ENCODE measurements around the gene FCHSD2.
A peak's percentile ranks its signal among the peaks of the same experiment; 100 is the strongest.

The FCHSD2 gene

GRCh38 chr11:72841397-72841796, 300.7 kb downstream of the FCHSD2 start:
- DNase-seq (ENCODE audit: low read depth): no peak
- TF ChIP-seq, protein P1, sequence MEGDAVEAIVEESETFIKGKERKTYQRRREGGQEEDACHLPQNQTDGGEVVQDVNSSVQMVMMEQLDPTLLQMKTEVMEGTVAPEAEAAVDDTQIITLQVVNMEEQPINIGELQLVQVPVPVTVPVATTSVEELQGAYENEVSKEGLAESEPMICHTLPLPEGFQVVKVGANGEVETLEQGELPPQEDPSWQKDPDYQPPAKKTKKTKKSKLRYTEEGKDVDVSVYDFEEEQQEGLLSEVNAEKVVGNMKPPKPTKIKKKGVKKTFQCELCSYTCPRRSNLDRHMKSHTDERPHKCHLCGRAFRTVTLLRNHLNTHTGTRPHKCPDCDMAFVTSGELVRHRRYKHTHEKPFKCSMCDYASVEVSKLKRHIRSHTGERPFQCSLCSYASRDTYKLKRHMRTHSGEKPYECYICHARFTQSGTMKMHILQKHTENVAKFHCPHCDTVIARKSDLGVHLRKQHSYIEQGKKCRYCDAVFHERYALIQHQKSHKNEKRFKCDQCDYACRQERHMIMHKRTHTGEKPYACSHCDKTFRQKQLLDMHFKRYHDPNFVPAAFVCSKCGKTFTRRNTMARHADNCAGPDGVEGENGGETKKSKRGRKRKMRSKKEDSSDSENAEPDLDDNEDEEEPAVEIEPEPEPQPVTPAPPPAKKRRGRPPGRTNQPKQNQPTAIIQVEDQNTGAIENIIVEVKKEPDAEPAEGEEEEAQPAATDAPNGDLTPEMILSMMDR (IDR thresholded peaks at IDR 0.05; ENCODE audit: low read depth, low read length, missing control alignments): no peak
- in situ Hi-C loops (cut with HindIII; ENCODE audit: low sequenced_read_pairs): no loop called here
- H3K4me3 ChIP-seq (ENCODE audit: low read depth, low read length): no peak overlapping the region

- no peak overlapping the region for H3K4me3 ChIP-seq (ENCODE audit: low read depth, low read length)
- DNase-seq (ENCODE audit: low read depth): peak; percentile 39
- TF ChIP-seq, protein P1 (IDR thresholded peaks at IDR 0.05; ENCODE audit: low read depth, low read length, missing control alignments): no peak
- in situ Hi-C loops (cut with HindIII; ENCODE audit: low sequenced_read_pairs): no loop called here
Measured at GRCh38 chr11:72840780-72841179, 301.3 kb downstream of the FCHSD2 start.

- DNase-seq (ENCODE audit: low read depth): no peak
- in situ Hi-C loops (cut with HindIII; ENCODE audit: low sequenced_read_pairs): no loop called here
Measured at GRCh38 chr11:72838691-72839305, 303.3 kb downstream of the FCHSD2 start.

GRCh38 chr11:72836111-72836510, 306.0 kb downstream of the FCHSD2 start:
- TF ChIP-seq, protein P1 (IDR thresholded peaks at IDR 0.05; ENCODE audit: low read depth, low read length, missing control alignments): no peak
- no peak for DNase-seq (ENCODE audit: low read depth)
- no peak overlapping the region for H3K4me3 ChIP-seq (ENCODE audit: low read depth, low read length)
- in situ Hi-C loops (cut with HindIII; ENCODE audit: low sequenced_read_pairs): no loop called here

More at GRCh38 chr11:72838691-72839305, 303.3 kb downstream of the FCHSD2 start:
- TF ChIP-seq, protein P1 (IDR thresholded peaks at IDR 0.05; ENCODE audit: low read depth, low read length, missing control alignments): no peak
- no peak overlapping the region for H3K4me3 ChIP-seq (ENCODE audit: low read depth, low read length)

DNA sequence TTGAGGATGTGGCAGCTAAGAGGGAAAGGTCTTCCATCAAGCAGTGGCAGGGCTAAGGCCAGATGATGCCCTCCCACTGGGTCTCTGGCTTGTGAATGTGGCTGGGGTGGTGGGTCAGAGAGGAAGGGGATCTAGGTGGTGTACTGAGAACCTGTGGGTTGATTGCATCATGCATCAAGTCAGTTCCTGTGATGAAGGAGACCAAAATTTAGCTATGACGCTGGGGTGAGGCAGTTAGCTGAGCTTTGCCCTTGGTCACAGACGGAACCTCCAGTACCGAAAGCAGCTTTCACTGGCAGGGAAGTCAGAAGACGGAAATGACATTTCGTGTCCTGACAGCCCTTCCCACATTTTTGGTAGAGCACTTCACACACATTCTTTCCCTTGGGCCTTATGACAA, 307.2 kb downstream of the FCHSD2 start:
- TF ChIP-seq, protein P1 (IDR thresholded peaks at IDR 0.05; ENCODE audit: low read depth, low read length, missing control alignments): no peak
- H3K4me3 ChIP-seq (ENCODE audit: low read depth, low read length): no peak overlapping the region
- in situ Hi-C loops (cut with HindIII; ENCODE audit: low sequenced_read_pairs): no loop called here
- no peak for DNase-seq (ENCODE audit: low read depth)

GRCh38 chr11:72833811-72834493, 308.2 kb downstream of the FCHSD2 start:
- no peak overlapping the region for H3K4me3 ChIP-seq (ENCODE audit: low read depth, low read length)
- in situ Hi-C loops (cut with HindIII; ENCODE audit: low sequenced_read_pairs): no loop called here
- TF ChIP-seq, protein P1 (IDR thresholded peaks at IDR 0.05; ENCODE audit: low read depth, low read length, missing control alignments): no peak
- DNase-seq (ENCODE audit: low read depth): no peak

Data from astrocyte of the cerebellum (primary cell).